K562 (cell line): ENCODE results near the gene MAP3K14. TPM values are rescaled to one million over a fixed set of nuclear protein-coding genes. Genes with fewer than 3 reads are reported as not detected.

Experiments
- CTBP1 ChIP-seq: fragments of 450-650 bp; IDR thresholded peaks from 2 replicates; pipeline ENCODE4 v1.6.1; 2016; ENCODE audit warnings: borderline replicate concordance
- DDX20 ChIP-seq: fragments of 450-650 bp; IDR thresholded peaks from 2 replicates; pipeline ENCODE4 v1.6.1; 2016; ENCODE audit warnings: missing genetic modification characterization, low read depth, mild to moderate bottlenecking, missing compliant biosample characterization, moderate library complexity
- MAFG ChIP-seq: fragments of 450-650 bp; conservative IDR thresholded peaks from 2 replicates; pipeline ENCODE4 v1.6.1; 2016; ENCODE audit warnings: missing genetic modification characterization, missing compliant biosample characterization
- ZNF785 ChIP-seq: fragments of 250-450 bp; sonication (Bioruptor Pico); IDR thresholded peaks from 2 replicates; pipeline ENCODE4 v1.4.0; 2020; ENCODE audit warnings: mild to moderate bottlenecking
- polyA plus RNA-seq, 8 experiments: library from polyadenylated mRNA; depleted of rRNA in 4 of 8; stranded (reverse) in 5 of 8; unstranded in 3 of 8; fragments of >200 nt; fragmentation: Nextera tagmentation in 2 of 8; fragmentation: Illumina TruSeq in 1 of 8; extraction: Ambion mirVana in 2 of 8; extraction: Trizol in 1 of 8; gene quantifications; 2 replicates each; pipeline versions ENCODE4 v1.2.1 to v1.2.3, GENCODE V29; 2011 to 2014; ENCODE audit warnings: inconsistent platforms in 1 of 8, missing spikeins in 1 of 8
- total RNA-seq, 7 experiments: library from RNA; depleted of rRNA in 6 of 7; stranded (reverse); fragments of >200 nt in 6 of 7; fragmentation: Illumina TruSeq in 2 of 7; extraction: Trizol in 2 of 7; gene quantifications; 2 replicates each; pipeline versions ENCODE4 v1.2.1 to v1.2.3, GENCODE V29; 2011 to 2021; ENCODE audit warnings: low replicate concordance in 1 of 7
- TF ChIP-seq, protein P1 (sequence below): sonication (generic); formaldehyde crosslinking; IDR thresholded peaks from 2 replicates; pipeline ENCODE4 v1.8.0; 2023; ENCODE audit warnings: missing genetic modification reagents, mild to moderate bottlenecking, borderline replicate concordance
- TF ChIP-seq, protein P2 (sequence below): fragments of 250-450 bp; sonication (Bioruptor Pico); IDR thresholded peaks from 2 replicates; pipeline ENCODE4 v1.5.0; 2021
- TF ChIP-seq, protein P3 (sequence below): fragments of 450-650 bp; IDR thresholded peaks from 2 replicates; pipeline ENCODE4 v1.6.1; 2016; ENCODE audit warnings: low read depth

MAP3K14 gene
- total and polyA plus RNA-seq, 9 of the 15 experiments (the other 6 are each of a cell fraction or from before 2014, with no cell fraction given), result 0.45 to 8.7 (median 3.2) TPM

DNA sequence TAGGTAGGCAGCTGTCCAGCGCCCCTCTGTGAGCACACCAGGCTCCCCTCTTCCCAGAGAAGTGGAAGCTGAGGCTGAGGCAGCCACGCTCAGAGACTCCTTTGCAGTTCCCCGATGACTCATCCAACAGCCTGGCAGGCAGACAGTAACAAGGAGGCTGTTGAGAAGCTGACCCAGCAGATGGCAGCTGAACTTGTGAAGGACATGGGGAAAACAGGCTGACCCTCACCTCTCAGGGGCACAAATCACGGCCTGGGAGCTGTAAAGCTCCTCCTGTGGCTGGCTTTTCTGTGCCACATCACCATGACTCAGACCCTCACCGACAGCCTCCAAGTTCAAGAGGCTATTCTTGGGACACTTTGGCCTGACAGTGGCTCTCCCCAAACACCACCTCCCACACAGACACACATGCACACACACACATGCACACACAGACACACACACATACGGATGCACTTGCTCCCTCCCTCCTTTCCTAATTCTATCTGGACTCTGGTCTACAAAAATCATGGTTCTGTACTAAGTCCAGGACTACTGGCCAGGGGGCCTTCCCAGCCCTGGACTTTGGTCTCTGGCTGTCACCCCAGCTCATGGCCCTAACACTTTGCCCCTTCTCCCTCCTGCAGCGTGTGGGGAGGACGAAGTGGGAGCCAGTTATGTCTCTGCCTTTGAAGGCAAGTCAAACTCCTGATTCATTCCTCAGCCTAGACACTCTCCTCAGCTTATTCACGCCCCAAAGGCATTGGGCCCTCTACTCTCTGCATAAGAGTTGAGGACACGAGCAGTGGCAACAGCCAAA, 23.2 kb downstream of the MAP3K14 start (continued):
- TF ChIP-seq, protein P1, sequence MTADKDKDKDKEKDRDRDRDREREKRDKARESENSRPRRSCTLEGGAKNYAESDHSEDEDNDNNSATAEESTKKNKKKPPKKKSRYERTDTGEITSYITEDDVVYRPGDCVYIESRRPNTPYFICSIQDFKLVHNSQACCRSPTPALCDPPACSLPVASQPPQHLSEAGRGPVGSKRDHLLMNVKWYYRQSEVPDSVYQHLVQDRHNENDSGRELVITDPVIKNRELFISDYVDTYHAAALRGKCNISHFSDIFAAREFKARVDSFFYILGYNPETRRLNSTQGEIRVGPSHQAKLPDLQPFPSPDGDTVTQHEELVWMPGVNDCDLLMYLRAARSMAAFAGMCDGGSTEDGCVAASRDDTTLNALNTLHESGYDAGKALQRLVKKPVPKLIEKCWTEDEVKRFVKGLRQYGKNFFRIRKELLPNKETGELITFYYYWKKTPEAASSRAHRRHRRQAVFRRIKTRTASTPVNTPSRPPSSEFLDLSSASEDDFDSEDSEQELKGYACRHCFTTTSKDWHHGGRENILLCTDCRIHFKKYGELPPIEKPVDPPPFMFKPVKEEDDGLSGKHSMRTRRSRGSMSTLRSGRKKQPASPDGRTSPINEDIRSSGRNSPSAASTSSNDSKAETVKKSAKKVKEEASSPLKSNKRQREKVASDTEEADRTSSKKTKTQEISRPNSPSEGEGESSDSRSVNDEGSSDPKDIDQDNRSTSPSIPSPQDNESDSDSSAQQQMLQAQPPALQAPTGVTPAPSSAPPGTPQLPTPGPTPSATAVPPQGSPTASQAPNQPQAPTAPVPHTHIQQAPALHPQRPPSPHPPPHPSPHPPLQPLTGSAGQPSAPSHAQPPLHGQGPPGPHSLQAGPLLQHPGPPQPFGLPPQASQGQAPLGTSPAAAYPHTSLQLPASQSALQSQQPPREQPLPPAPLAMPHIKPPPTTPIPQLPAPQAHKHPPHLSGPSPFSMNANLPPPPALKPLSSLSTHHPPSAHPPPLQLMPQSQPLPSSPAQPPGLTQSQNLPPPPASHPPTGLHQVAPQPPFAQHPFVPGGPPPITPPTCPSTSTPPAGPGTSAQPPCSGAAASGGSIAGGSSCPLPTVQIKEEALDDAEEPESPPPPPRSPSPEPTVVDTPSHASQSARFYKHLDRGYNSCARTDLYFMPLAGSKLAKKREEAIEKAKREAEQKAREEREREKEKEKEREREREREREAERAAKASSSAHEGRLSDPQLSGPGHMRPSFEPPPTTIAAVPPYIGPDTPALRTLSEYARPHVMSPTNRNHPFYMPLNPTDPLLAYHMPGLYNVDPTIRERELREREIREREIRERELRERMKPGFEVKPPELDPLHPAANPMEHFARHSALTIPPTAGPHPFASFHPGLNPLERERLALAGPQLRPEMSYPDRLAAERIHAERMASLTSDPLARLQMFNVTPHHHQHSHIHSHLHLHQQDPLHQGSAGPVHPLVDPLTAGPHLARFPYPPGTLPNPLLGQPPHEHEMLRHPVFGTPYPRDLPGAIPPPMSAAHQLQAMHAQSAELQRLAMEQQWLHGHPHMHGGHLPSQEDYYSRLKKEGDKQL (CRISPR knock-in tag), result no peak
- TF ChIP-seq, protein P2, sequence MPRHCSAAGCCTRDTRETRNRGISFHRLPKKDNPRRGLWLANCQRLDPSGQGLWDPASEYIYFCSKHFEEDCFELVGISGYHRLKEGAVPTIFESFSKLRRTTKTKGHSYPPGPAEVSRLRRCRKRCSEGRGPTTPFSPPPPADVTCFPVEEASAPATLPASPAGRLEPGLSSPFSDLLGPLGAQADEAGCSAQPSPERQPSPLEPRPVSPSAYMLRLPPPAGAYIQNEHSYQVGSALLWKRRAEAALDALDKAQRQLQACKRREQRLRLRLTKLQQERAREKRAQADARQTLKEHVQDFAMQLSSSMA (CRISPR knock-in tag), result no peak
- TF ChIP-seq ZNF785 (CRISPR knock-in tag) (no peak), MAFG (tag) (peak; percentile 54; the same call in 1 of the 2 replicates), CTBP1 (0 out of 2 replicates have a peak, but pooled peaks have one; percentile 28), DDX20 (tag) (no peak)
- TF ChIP-seq, protein P3, sequence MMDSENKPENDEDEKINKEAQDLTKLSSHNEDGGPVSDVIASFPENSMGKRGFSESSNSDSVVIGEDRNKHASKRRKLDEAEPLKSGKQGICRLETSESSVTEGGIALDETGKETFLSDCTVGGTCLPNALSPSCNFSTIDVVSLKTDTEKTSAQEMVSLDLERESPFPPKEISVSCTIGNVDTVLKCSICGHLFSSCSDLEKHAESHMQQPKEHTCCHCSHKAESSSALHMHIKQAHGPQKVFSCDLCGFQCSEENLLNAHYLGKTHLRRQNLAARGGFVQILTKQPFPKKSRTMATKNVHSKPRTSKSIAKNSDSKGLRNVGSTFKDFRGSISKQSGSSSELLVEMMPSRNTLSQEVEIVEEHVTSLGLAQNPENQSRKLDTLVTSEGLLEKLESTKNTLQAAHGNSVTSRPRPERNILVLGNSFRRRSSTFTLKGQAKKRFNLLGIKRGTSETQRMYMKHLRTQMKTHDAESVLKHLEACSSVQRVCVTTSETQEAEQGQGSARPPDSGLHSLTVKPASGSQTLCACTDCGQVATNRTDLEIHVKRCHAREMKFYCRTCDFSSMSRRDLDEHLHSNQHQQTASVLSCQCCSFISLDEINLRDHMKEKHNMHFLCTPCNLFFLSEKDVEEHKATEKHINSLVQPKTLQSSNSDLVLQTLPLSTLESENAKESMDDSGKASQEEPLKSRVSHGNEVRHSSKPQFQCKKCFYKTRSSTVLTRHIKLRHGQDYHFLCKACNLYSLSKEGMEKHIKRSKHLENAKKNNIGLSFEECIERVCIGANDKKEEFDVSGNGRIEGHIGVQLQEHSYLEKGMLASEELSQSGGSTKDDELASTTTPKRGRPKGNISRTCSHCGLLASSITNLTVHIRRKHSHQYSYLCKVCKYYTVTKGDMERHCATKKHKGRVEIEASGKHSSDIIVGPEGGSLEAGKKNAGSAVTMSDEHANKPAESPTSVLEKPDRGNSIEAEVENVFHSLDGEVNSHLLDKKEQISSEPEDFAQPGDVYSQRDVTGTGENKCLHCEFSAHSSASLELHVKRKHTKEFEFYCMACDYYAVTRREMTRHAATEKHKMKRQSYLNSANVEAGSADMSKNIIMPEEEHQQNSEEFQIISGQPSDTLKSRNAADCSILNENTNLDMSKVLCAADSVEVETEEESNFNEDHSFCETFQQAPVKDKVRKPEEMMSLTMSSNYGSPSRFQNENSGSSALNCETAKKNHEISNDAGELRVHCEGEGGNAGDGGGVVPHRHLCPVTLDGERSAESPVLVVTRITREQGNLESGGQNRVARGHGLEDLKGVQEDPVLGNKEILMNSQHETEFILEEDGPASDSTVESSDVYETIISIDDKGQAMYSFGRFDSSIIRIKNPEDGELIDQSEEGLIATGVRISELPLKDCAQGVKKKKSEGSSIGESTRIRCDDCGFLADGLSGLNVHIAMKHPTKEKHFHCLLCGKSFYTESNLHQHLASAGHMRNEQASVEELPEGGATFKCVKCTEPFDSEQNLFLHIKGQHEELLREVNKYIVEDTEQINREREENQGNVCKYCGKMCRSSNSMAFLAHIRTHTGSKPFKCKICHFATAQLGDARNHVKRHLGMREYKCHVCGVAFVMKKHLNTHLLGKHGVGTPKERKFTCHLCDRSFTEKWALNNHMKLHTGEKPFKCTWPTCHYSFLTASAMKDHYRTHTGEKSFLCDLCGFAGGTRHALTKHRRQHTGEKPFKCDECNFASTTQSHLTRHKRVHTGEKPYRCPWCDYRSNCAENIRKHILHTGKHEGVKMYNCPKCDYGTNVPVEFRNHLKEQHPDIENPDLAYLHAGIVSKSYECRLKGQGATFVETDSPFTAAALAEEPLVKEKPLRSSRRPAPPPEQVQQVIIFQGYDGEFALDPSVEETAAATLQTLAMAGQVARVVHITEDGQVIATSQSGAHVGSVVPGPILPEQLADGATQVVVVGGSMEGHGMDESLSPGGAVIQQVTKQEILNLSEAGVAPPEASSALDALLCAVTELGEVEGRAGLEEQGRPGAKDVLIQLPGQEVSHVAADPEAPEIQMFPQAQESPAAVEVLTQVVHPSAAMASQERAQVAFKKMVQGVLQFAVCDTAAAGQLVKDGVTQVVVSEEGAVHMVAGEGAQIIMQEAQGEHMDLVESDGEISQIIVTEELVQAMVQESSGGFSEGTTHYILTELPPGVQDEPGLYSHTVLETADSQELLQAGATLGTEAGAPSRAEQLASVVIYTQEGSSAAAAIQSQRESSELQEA, result no peak
